Smooth muscle cell (in vitro differentiated cells): Measurements from ENCODE around the gene CNPY4. TPM values are rescaled to one million over a fixed set of nuclear protein-coding genes. Genes with fewer than 3 reads are reported as not detected.

Source experiments
- DNase-seq: peaks from one replicate; lab custom pipeline; 2025; ENCODE audit not compliant: unreplicated experiment; lab: John Stamatoyannopoulos, UW
- H2AFZ ChIP-seq: fragments of 200-600 bp; sonication (generic); 2 replicates; pipeline ENCODE4 v1.6.0; 2016; ENCODE audit warnings: antibody characterized with exemption, low read depth, mild to moderate bottlenecking
- H3F3A ChIP-seq: fragments of 200-600 bp; sonication (generic); 2 replicates; pipeline ENCODE4 v1.6.0; 2017; ENCODE audit warnings: antibody characterized with exemption, low read depth
- H3K27ac ChIP-seq: fragments of 200-600 bp; sonication (generic); 2 replicates; pipeline ENCODE4 v1.5.1; 2016; ENCODE audit warnings: low read depth, mild to moderate bottlenecking
- H3K27me3 ChIP-seq: fragments of 200-600 bp; sonication (generic); 2 replicates; pipeline ENCODE4 v1.6.1; 2016; ENCODE audit warnings: low read depth, mild to moderate bottlenecking
- H3K36me3 ChIP-seq: fragments of 200-600 bp; sonication (generic); 2 replicates; pipeline ENCODE4 v1.5.1; 2016; ENCODE audit warnings: low read depth
- H3K4me1 ChIP-seq: fragments of 200-600 bp; sonication (generic); 2 replicates; pipeline ENCODE4 v1.5.1; 2016; ENCODE audit warnings: low read depth
- H3K4me2 ChIP-seq: fragments of 200-600 bp; sonication (generic); 2 replicates; pipeline ENCODE4 v1.6.0; 2016; ENCODE audit warnings: mild to moderate bottlenecking
- H3K4me3 ChIP-seq: fragments of 200-600 bp; sonication (generic); 2 replicates; pipeline ENCODE4 v1.5.1; 2016; ENCODE audit warnings: mild to moderate bottlenecking
- H3K79me2 ChIP-seq: fragments of 200-600 bp; sonication (generic); 2 replicates; pipeline ENCODE4 v1.6.0; 2016; ENCODE audit warnings: low read depth, mild to moderate bottlenecking
- H3K9ac ChIP-seq: fragments of 200-600 bp; sonication (generic); 2 replicates; pipeline ENCODE4 v1.6.0; 2016; ENCODE audit warnings: low read depth
- H3K9me3 ChIP-seq: fragments of 200-600 bp; sonication (generic); replicated peaks from 2 replicates; pipeline ENCODE4 v1.5.1; 2016; ENCODE audit warnings: low read depth
- H4K20me1 ChIP-seq: fragments of 200-600 bp; sonication (generic); 2 replicates; pipeline ENCODE4 v1.6.0; 2016; ENCODE audit warnings: low read depth
- CTCF ChIP-seq: fragments of 200-600 bp; sonication (generic); IDR thresholded peaks from 2 replicates; pipeline ENCODE4 v1.5.1; 2017; ENCODE audit warnings: borderline replicate concordance, mild to moderate bottlenecking, antibody characterized with exemption; ENCODE audit not compliant: insufficient read depth, poor library complexity, severe bottlenecking
- WGBS: methylation state at CpG from one replicate; pipeline ENCODE4 v1.1.7; 2016; ENCODE audit warnings: low lambda C conversion rate; 5-methylcytosine and 5-hydroxymethylcytosine counted together
- microRNA counts: library from miRNA; unstranded; fragments of <30 nt; microRNA quantifications from one replicate; lab custom pipeline; 2016
- microRNA-seq: library from miRNA; unstranded; fragments of <30 nt; microRNA quantifications from one replicate; pipeline ENCODE4, GENCODE V29; 2016; ENCODE audit warnings: borderline number of aligned reads
- polyA plus RNA-seq: library from polyadenylated mRNA; unstranded; fragments of >200 nt; fragmentation: Nextera tagmentation; extraction: Ambion mirVana; gene quantifications from 2 replicates; pipeline ENCODE4 v1.2.1, GENCODE V29; 2016
- small RNA-seq: library from RNA; depleted of rRNA; stranded (forward); fragments of <200 nt; gene quantifications from one replicate; pipeline ENCODE3, GENCODE V24; 2014
- total RNA-seq: library from RNA; depleted of rRNA; stranded (reverse); fragments of >200 nt; gene quantifications from 2 replicates; pipeline ENCODE4 v1.2.3, GENCODE V29; 2014

CNPY4 gene
- total and polyA plus RNA-seq, 2 experiments from 2014 or later: 22.6 to 39.5 TPM

GRCh38 chr7:100173806-100174495 lies 54.5 kb downstream of the CNPY4 start:
- 95% methylated on average over 11 of the region's 11 CpGs for WGBS
- Histone ChIP-seq H3F3A (peaks cover 4% of the 10 kb centered on the region), H3K4me3 (no peak overlapping the region), H4K20me1 (no peaks in the 10 kb centered on the region), H3K4me1 (peaks cover 6% of the 10 kb centered on the region), H3K9ac (no peak overlapping the region), H3K27ac (no peak overlapping the region), H3K4me2 (no peak overlapping the region), H3K27me3 (peaks cover 23% of the 10 kb centered on the region), H2AFZ (no peak overlapping the region), H3K36me3 (no peaks in the 10 kb centered on the region), H3K79me2 (no peaks in the 10 kb centered on the region), H3K9me3 (no peaks in the 10 kb centered on the region)
- no peak for DNase-seq
- TF ChIP-seq CTCF: no peak

GRCh38 chr7:100174582-100174981 lies 55.1 kb downstream of the CNPY4 start:
- Histone ChIP-seq H3K9ac (no peak overlapping the region), H3K27me3 (peaks cover 23% of the 10 kb centered on the region), H4K20me1 (no peaks in the 10 kb centered on the region), H3K79me2 (no peaks in the 10 kb centered on the region), H3K27ac (no peak overlapping the region), H2AFZ (no peak overlapping the region), H3K36me3 (no peaks in the 10 kb centered on the region), H3K4me2 (no peak overlapping the region), H3K4me1 (peaks cover 6% of the 10 kb centered on the region), H3K9me3 (no peaks in the 10 kb centered on the region), H3K4me3 (no peak overlapping the region), H3F3A (peaks cover 4% of the 10 kb centered on the region)
- no peak for DNase-seq
- TF ChIP-seq CTCF: no peak
- 98% methylated on average over 5 of the region's 5 CpGs for WGBS

MicroRNA genes within 50 kb of the gene (microRNA counts, 767-probe panel; counts per million panel counts)
- microRNA hsa-miR-106b-5p (lab: Ali Mortazavi, UCI): 6,319 counts per million, percentile 33 among the panel's probes with 10 or more counts
- microRNA hsa-miR-25-3p (lab: Ali Mortazavi, UCI): 8,744 counts per million, percentile 64 among the panel's probes with 10 or more counts
- microRNA hsa-miR-93-5p (lab: Ali Mortazavi, UCI): 9,580 counts per million, percentile 76 among the panel's probes with 10 or more counts

Small RNAs within 50 kb of the gene (microRNA-seq; reads per million reads assigned to microRNA genes)
- gene MIR106B (3,257 reads per million, percentile 88 among the genes with 10 or more reads in this experiment), gene MIR25 (302 reads per million, percentile 69 among the genes with 10 or more reads in this experiment), gene MIR4658 (not detected), gene MIR93 (6,177 reads per million, percentile 92 among the genes with 10 or more reads in this experiment)

Small RNAs within 50 kb of the gene (small RNA-seq; reads per million reads assigned to genes)
- gene MIR106B: 13.0 reads per million, percentile 82 among the genes with 10 or more reads in this experiment
- 134 reads per million, percentile 99 among the genes with 10 or more reads in this experiment for gene MIR25
- gene MIR93: 70.4 reads per million, percentile 97 among the genes with 10 or more reads in this experiment

Other genes with a start within 250 kb of the CNPY4 start
- gene OR2AE1, start 242.6 kb upstream of the CNPY4 start, total RNA-seq: not detected in 2 replicates
- gene OR2AE1, start 242.6 kb upstream of the CNPY4 start, polyA plus RNA-seq: not detected in 2 replicates
- gene TRIM4, start 200.1 kb upstream of the CNPY4 start, total RNA-seq: not detected in 2 replicates
- gene TRIM4, start 200.1 kb upstream of the CNPY4 start, polyA plus RNA-seq: not detected in 2 replicates
- gene GJC3, start 190.0 kb upstream of the CNPY4 start, total RNA-seq: not detected in 2 replicates
- not detected in 2 replicates for gene GJC3, start 190.0 kb upstream of the CNPY4 start, polyA plus RNA-seq
- 0.94 and 4.5 TPM in 2 replicates for gene AZGP1, start 143.6 kb upstream of the CNPY4 start, total RNA-seq
- gene AZGP1, start 143.6 kb upstream of the CNPY4 start, polyA plus RNA-seq: not detected in 2 replicates
- gene ZKSCAN1, start 104.0 kb upstream of the CNPY4 start, total RNA-seq: 32.2 and 43.9 TPM in 2 replicates
- 25.4 and 26.0 TPM in 2 replicates for gene ZKSCAN1, start 104.0 kb upstream of the CNPY4 start, polyA plus RNA-seq
- gene ZSCAN21, start 69.9 kb upstream of the CNPY4 start, total RNA-seq: 11.3 and 12.1 TPM in 2 replicates
- 15.3 and 17.5 TPM in 2 replicates for gene ZSCAN21, start 69.9 kb upstream of the CNPY4 start, polyA plus RNA-seq
- 21.2 and 21.6 TPM in 2 replicates for gene ZNF3, start 37.9 kb upstream of the CNPY4 start, total RNA-seq
- gene ZNF3, start 37.9 kb upstream of the CNPY4 start, polyA plus RNA-seq: 22.0 and 25.2 TPM in 2 replicates
- gene COPS6, start 30.7 kb upstream of the CNPY4 start, total RNA-seq: 71.9 and 107 TPM in 2 replicates
- 251 and 259 TPM in 2 replicates for gene COPS6, start 30.7 kb upstream of the CNPY4 start, polyA plus RNA-seq
- gene MCM7, start 18.2 kb upstream of the CNPY4 start, total RNA-seq: 36.4 and 47.6 TPM in 2 replicates
- gene MCM7, start 18.2 kb upstream of the CNPY4 start, polyA plus RNA-seq: 56.9 and 59.7 TPM in 2 replicates
- 10.1 and 18.0 TPM in 2 replicates for gene AP4M1, start 18.0 kb upstream of the CNPY4 start, total RNA-seq
- gene AP4M1, start 18.0 kb upstream of the CNPY4 start, polyA plus RNA-seq: 16.9 and 17.7 TPM in 2 replicates
- 26.6 and 61.0 TPM in 2 replicates for gene TAF6, start 276 bp upstream of the CNPY4 start, total RNA-seq
- gene TAF6, start 276 bp upstream of the CNPY4 start, polyA plus RNA-seq: 78.0 and 83.9 TPM in 2 replicates
- gene MBLAC1, start 7.3 kb downstream of the CNPY4 start, total RNA-seq: 0.76 and 2.4 TPM in 2 replicates
- gene MBLAC1, start 7.3 kb downstream of the CNPY4 start, polyA plus RNA-seq: 2.3 and 3.1 TPM in 2 replicates
- 75.2 and 108 TPM in 2 replicates for gene LAMTOR4, start 29.3 kb downstream of the CNPY4 start, total RNA-seq
- 203 and 217 TPM in 2 replicates for gene LAMTOR4, start 29.3 kb downstream of the CNPY4 start, polyA plus RNA-seq
- 4.4 and 7.0 TPM in 2 replicates for gene TRAPPC14, start 39.1 kb downstream of the CNPY4 start, total RNA-seq
- gene TRAPPC14, start 39.1 kb downstream of the CNPY4 start, polyA plus RNA-seq: 5.4 and 14.7 TPM in 2 replicates
- gene GAL3ST4, start 49.0 kb downstream of the CNPY4 start, total RNA-seq: 4.8 and 6.5 TPM in 2 replicates
- gene GAL3ST4, start 49.0 kb downstream of the CNPY4 start, polyA plus RNA-seq: 7.2 and 7.4 TPM in 2 replicates
- 3.5 and 7.1 TPM in 2 replicates for gene GPC2, start 57.7 kb downstream of the CNPY4 start, total RNA-seq
- gene GPC2, start 57.7 kb downstream of the CNPY4 start, polyA plus RNA-seq: 3.2 and 8.5 TPM in 2 replicates
- 0.04 and 0.85 TPM in 2 replicates for gene STAG3, start 58.3 kb downstream of the CNPY4 start, total RNA-seq
- 0.96 and 1.3 TPM in 2 replicates for gene STAG3, start 58.3 kb downstream of the CNPY4 start, polyA plus RNA-seq
- not detected in 2 replicates for gene PVRIG, start 100.3 kb downstream of the CNPY4 start, total RNA-seq
- gene PVRIG, start 100.3 kb downstream of the CNPY4 start, polyA plus RNA-seq: 0.41 TPM in 1 of 2 replicates, not detected in the other
- not detected in 2 replicates for gene SPDYE3, start 188.1 kb downstream of the CNPY4 start, total RNA-seq
- gene SPDYE3, start 188.1 kb downstream of the CNPY4 start, polyA plus RNA-seq: 1.8 and 3.4 TPM in 2 replicates
- gene PILRB, start 238.5 kb downstream of the CNPY4 start, total RNA-seq: 12.0 TPM in 2 replicates
- gene PILRB, start 238.5 kb downstream of the CNPY4 start, polyA plus RNA-seq: 10.1 and 14.5 TPM in 2 replicates